ENCODE results near the gene PTCH2. TPM values are rescaled to one million over a fixed set of nuclear protein-coding genes. Genes with fewer than 3 reads are reported as not detected.
A peak's percentile ranks its signal among the peaks of the same experiment; 100 is the strongest.

PTCH2 gene
- total RNA-seq, 4 donors from 2014 or later, result 0.09 to 0.19 TPM; not detected in 2

GRCh38 chr1:44784094-44785028, 58.7 kb downstream of the PTCH2 start:
- H3K4me1 ChIP-seq, result peaks cover 20 to 42% (median 27%) of the 10 kb centered on the region in 3 donors
- intact Hi-C loops (cut with DNase I), result loop anchor here (10.0 kb wide), 1 partner anchor 50 kb away; no protein-coding TSS in a partner anchor
- WGBS, 2 donors, result 55 to 83% methylated on average over 2 to 10 of the region's 71 CpGs
- TF ChIP-seq CTCF (IDR thresholded peaks at IDR 0.05) (peak in 1 of 6 experiments; percentile 5), POLR2A (IDR thresholded peaks at IDR 0.05) (no peak)
- H3K27ac ChIP-seq, result peak overlapping the region in 3 of 4 donors; percentile 32 to 55 (median 54)
- H3K9me3 ChIP-seq, result no peaks in the 10 kb centered on the region
- DNase-seq, result no peak
- H3K4me3 ChIP-seq, result peak overlapping the region; percentile 31 to 68 (median 43)
- peaks cover 0 to 30% (median 12%) of the 10 kb centered on the region in 3 donors for H3K36me3 ChIP-seq
- no peaks in the 10 kb centered on the region for H3K27me3 ChIP-seq

- Histone ChIP-seq H3K4me1 (peaks cover 20 to 49% (median 27%) of the 10 kb centered on the region in 3 donors), H3K27ac (peak overlapping the region in 3 of 4 donors; percentile 32 to 55 (median 54)), H3K27me3 (no peaks in the 10 kb centered on the region), H3K9me3 (no peaks in the 10 kb centered on the region), H3K4me3 (peak overlapping the region; percentile 31 to 68 (median 43)), H3K36me3 (peaks cover 0 to 37% (median 16%) of the 10 kb centered on the region in 3 donors)
- intact Hi-C loops (cut with DNase I), result loop anchor here (10.0 kb wide), 1 partner anchor 51 kb away; no protein-coding TSS in a partner anchor
- TF ChIP-seq POLR2A (IDR thresholded peaks at IDR 0.05) (no peak), CTCF (IDR thresholded peaks at IDR 0.05) (no peak)
- 20 to 21% methylated on average over 7 to 8 of the region's 8 CpGs for WGBS, 2 donors
- no peak for DNase-seq
These were observed 59.4 kb downstream of the PTCH2 start for GRCh38 chr1:44783697-44784093.

GRCh38 chr1:44780583-44781121, 62.4 kb downstream of the PTCH2 start:
- Histone ChIP-seq H3K27me3 (no peaks in the 10 kb centered on the region), H3K4me3 (no peak overlapping the region), H3K36me3 (peaks cover 10 to 59% (median 36%) of the 10 kb centered on the region in 3 donors), H3K27ac (no peak overlapping the region), H3K9me3 (no peaks in the 10 kb centered on the region), H3K4me1 (peaks cover 33 to 65% (median 34%) of the 10 kb centered on the region in 3 donors)
- TF ChIP-seq POLR2A (IDR thresholded peaks at IDR 0.05), result no peak
- no peak for TF ChIP-seq CTCF (IDR thresholded peaks at IDR 0.05)
- 92 to 94% methylated on average over 13 to 14 of the region's 14 CpGs for whole genome bisulfite sequencing, 2 donors
- DNase-seq, result no peak
- intact Hi-C loops (cut with DNase I), result loop anchor here (10.0 kb wide), 1 partner anchor 54 kb away; no protein-coding TSS in a partner anchor

GRCh38 chr1:44778705-44779576, 64.1 kb downstream of the PTCH2 start:
- no peaks in the 10 kb centered on the region for H3K9me3 ChIP-seq
- H3K36me3 ChIP-seq, result peaks cover 10 to 59% (median 36%) of the 10 kb centered on the region in 3 donors
- no peak overlapping the region for H3K27ac ChIP-seq
- peaks cover 23 to 56% (median 29%) of the 10 kb centered on the region in 3 donors for H3K4me1 ChIP-seq
- WGBS, 2 donors, result 81 to 88% methylated on average over 6 of the region's 6 CpGs
- no peaks in the 10 kb centered on the region for H3K27me3 ChIP-seq
- H3K4me3 ChIP-seq, result no peak overlapping the region
- DNase-seq, result no peak
- TF ChIP-seq POLR2A (IDR thresholded peaks at IDR 0.05) (no peak), CTCF (IDR thresholded peaks at IDR 0.05) (no peak)
- intact Hi-C loops (cut with DNase I), result loop anchor here (5.0 kb wide), 1 partner anchor 47 kb away; the partner anchor contains the start of gene RNU5D-1
